ENCODE measurements around the gene ZDHHC3.

DNA sequence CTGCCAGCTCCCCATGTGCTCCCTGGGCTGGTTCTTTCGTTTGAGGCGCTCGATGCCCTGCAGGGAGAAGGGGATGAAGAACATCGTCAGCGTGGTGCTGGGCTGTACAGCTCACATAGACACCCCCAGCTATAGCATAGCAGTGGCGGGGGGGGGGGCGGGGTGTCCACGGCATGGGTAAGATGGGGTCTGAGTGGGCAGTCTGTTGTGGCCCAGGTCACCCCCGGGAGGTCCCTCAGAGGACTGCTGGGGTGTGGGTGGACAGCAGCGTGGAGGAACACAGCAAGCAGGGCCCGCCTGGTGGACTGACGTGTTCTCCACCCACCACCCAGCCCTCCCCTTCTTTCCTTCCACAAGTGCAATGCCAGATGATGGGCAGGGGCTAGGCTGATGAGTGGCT lies 57.9 kb downstream of the ZDHHC3 start:
- TF ChIP-seq, protein P1, sequence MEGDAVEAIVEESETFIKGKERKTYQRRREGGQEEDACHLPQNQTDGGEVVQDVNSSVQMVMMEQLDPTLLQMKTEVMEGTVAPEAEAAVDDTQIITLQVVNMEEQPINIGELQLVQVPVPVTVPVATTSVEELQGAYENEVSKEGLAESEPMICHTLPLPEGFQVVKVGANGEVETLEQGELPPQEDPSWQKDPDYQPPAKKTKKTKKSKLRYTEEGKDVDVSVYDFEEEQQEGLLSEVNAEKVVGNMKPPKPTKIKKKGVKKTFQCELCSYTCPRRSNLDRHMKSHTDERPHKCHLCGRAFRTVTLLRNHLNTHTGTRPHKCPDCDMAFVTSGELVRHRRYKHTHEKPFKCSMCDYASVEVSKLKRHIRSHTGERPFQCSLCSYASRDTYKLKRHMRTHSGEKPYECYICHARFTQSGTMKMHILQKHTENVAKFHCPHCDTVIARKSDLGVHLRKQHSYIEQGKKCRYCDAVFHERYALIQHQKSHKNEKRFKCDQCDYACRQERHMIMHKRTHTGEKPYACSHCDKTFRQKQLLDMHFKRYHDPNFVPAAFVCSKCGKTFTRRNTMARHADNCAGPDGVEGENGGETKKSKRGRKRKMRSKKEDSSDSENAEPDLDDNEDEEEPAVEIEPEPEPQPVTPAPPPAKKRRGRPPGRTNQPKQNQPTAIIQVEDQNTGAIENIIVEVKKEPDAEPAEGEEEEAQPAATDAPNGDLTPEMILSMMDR (IDR thresholded peaks at IDR 0.05) = no peak
- TF ChIP-seq POLR2AphosphoS5 (IDR thresholded peaks at IDR 0.05) (no peak), EP300 (IDR thresholded peaks at IDR 0.05) (no peak), POLR2A (IDR thresholded peaks at IDR 0.05) (no peak)
